ENCODE results near the gene CPVL. TPM values are rescaled to one million over a fixed set of nuclear protein-coding genes. Genes with fewer than 3 reads are reported as not detected.

The CPVL gene
- total and polyA plus RNA-seq, 2 donors (not counting 1 experiment from before 2014, with no cell fraction given): 0.17 TPM; not detected in 1

DNA sequence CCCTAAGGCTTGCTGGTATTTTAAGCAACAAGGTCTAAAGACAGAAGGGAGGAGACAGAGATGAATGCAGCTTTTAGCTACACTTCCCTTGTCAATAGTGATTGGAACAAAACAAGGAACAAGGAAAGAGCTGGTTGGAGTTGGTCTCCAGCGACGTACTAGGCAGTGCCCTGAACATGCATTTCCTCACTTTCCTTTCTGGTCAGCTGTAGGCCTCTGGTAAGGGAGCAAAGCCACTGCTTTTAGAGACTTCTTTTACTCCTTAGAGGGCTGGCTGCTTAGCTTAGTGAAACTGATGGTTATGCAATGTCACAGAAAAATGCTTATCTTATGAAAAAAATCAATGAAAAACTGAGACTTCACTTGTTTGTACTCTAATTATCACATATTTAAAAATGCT, 112.8 kb downstream of the CPVL start:
- Histone ChIP-seq H4K20me1 (ENCODE audit: control insufficient read depth, extremely low read depth, insufficient read depth, low read length) (no peaks in the 10 kb centered on the region), H3K4me3 (replicated peaks in 1 of 4; ENCODE audit: control extremely low read depth in 1 of 4, insufficient read depth in 1 of 4, low read depth in 3 of 4, low read length in 4 of 4) (no peak overlapping the region), H3K4me1 (ENCODE audit: control insufficient read depth, extremely low read depth, insufficient read depth, low read length) (no peaks in the 10 kb centered on the region), H3K27ac (ENCODE audit: insufficient read depth, low read length) (no peak overlapping the region), H3K9me3 (ENCODE audit: control insufficient read depth, insufficient read depth, low read depth, low read length) (no peaks in the 10 kb centered on the region), H3K36me3 (ENCODE audit: control insufficient read depth, insufficient read depth, low read length) (no peaks in the 10 kb centered on the region), H3K27me3 (ENCODE audit: control insufficient read depth, insufficient read depth, low read length) (no peaks in the 10 kb centered on the region), H3K4me2 (ENCODE audit: extremely low read depth, insufficient read depth, low read length) (no peak overlapping the region), H3K9ac (ENCODE audit: insufficient read depth, low read length) (no peak overlapping the region), H2AFZ (ENCODE audit: low read length) (no peak overlapping the region), H3K79me2 (ENCODE audit: control insufficient read depth, insufficient read depth, low read length) (no peaks in the 10 kb centered on the region)
- no peak for TF ChIP-seq EZH2 (IDR thresholded peaks at IDR 0.05; ENCODE audit: low read length, missing control alignments)
- TF ChIP-seq CTCF (conservative IDR thresholded peaks at IDR 0.05 in 1 of 2, IDR thresholded peaks at IDR 0.05 in 1 of 2; ENCODE audit: low read depth in 1 of 2, low read length in 2 of 2): no peak
- no peak for DNase-seq (ENCODE audit: low read depth in 2 of 2)

GRCh38 chr7:29032146-29032545, 114.2 kb downstream of the CPVL start:
- H3K4me2 ChIP-seq (ENCODE audit: extremely low read depth, insufficient read depth, low read length): no peak overlapping the region
- DNase-seq (ENCODE audit: low read depth in 2 of 2): no peak
- no peak overlapping the region for H3K4me3 ChIP-seq (replicated peaks in 1 of 4; ENCODE audit: control extremely low read depth in 1 of 4, insufficient read depth in 1 of 4, low read depth in 3 of 4, low read length in 4 of 4)
- no peak for TF ChIP-seq CTCF (conservative IDR thresholded peaks at IDR 0.05 in 1 of 2, IDR thresholded peaks at IDR 0.05 in 1 of 2; ENCODE audit: low read depth in 1 of 2, low read length in 2 of 2)
- no peak for TF ChIP-seq EZH2 (IDR thresholded peaks at IDR 0.05; ENCODE audit: low read length, missing control alignments)
- H3K4me1 ChIP-seq (ENCODE audit: control insufficient read depth, extremely low read depth, insufficient read depth, low read length): no peaks in the 10 kb centered on the region
- H3K79me2 ChIP-seq (ENCODE audit: control insufficient read depth, insufficient read depth, low read length): no peaks in the 10 kb centered on the region
- no peak overlapping the region for H3K9ac ChIP-seq (ENCODE audit: insufficient read depth, low read length)
- no peaks in the 10 kb centered on the region for H3K9me3 ChIP-seq (ENCODE audit: control insufficient read depth, insufficient read depth, low read depth, low read length)
- no peak overlapping the region for H3K27ac ChIP-seq (ENCODE audit: insufficient read depth, low read length)
- no peak overlapping the region for H2AFZ ChIP-seq (ENCODE audit: low read length)
- no peaks in the 10 kb centered on the region for H3K27me3 ChIP-seq (ENCODE audit: control insufficient read depth, insufficient read depth, low read length)
- no peaks in the 10 kb centered on the region for H4K20me1 ChIP-seq (ENCODE audit: control insufficient read depth, extremely low read depth, insufficient read depth, low read length)
- H3K36me3 ChIP-seq (ENCODE audit: control insufficient read depth, insufficient read depth, low read length): no peaks in the 10 kb centered on the region

- Histone ChIP-seq H3K36me3 (ENCODE audit: control insufficient read depth, insufficient read depth, low read length) (no peaks in the 10 kb centered on the region), H3K27me3 (ENCODE audit: control insufficient read depth, insufficient read depth, low read length) (no peaks in the 10 kb centered on the region), H3K4me3 (replicated peaks in 1 of 4; ENCODE audit: control extremely low read depth in 1 of 4, insufficient read depth in 1 of 4, low read depth in 3 of 4, low read length in 4 of 4) (no peak overlapping the region), H3K27ac (ENCODE audit: insufficient read depth, low read length) (no peak overlapping the region), H4K20me1 (ENCODE audit: control insufficient read depth, extremely low read depth, insufficient read depth, low read length) (no peaks in the 10 kb centered on the region), H3K4me2 (ENCODE audit: extremely low read depth, insufficient read depth, low read length) (no peak overlapping the region), H2AFZ (ENCODE audit: low read length) (no peak overlapping the region), H3K79me2 (ENCODE audit: control insufficient read depth, insufficient read depth, low read length) (no peaks in the 10 kb centered on the region), H3K9ac (ENCODE audit: insufficient read depth, low read length) (no peak overlapping the region), H3K9me3 (ENCODE audit: control insufficient read depth, insufficient read depth, low read depth, low read length) (no peaks in the 10 kb centered on the region), H3K4me1 (ENCODE audit: control insufficient read depth, extremely low read depth, insufficient read depth, low read length) (no peaks in the 10 kb centered on the region)
- DNase-seq (ENCODE audit: low read depth in 2 of 2): no peak
- TF ChIP-seq CTCF (conservative IDR thresholded peaks at IDR 0.05 in 1 of 2, IDR thresholded peaks at IDR 0.05 in 1 of 2; ENCODE audit: low read depth in 1 of 2, low read length in 2 of 2) (no peak), EZH2 (IDR thresholded peaks at IDR 0.05; ENCODE audit: low read length, missing control alignments) (no peak)
These were observed 115.5 kb downstream of the CPVL start for GRCh38 chr7:29030781-29031275.

All from fibroblast of lung (primary cell).